GM19324 (cell line): Measurements from ENCODE around the gene SNX2.
"Not testable (repeated sequence)": the region's sequence is repeated elsewhere in the genome, so short reads cannot be mapped to it uniquely, and the experiment has no call there.

Source experiments
- ATAC-seq: cut with Tn5 transposase; IDR thresholded peaks from one replicate; pipeline ENCODE4 v1.9.1; 2021; ENCODE audit warnings: mild to moderate bottlenecking, moderate library complexity; ENCODE audit not compliant: unreplicated experiment, low FRiP score

Gene SNX2, protein sequence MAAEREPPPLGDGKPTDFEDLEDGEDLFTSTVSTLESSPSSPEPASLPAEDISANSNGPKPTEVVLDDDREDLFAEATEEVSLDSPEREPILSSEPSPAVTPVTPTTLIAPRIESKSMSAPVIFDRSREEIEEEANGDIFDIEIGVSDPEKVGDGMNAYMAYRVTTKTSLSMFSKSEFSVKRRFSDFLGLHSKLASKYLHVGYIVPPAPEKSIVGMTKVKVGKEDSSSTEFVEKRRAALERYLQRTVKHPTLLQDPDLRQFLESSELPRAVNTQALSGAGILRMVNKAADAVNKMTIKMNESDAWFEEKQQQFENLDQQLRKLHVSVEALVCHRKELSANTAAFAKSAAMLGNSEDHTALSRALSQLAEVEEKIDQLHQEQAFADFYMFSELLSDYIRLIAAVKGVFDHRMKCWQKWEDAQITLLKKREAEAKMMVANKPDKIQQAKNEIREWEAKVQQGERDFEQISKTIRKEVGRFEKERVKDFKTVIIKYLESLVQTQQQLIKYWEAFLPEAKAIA

DNA sequence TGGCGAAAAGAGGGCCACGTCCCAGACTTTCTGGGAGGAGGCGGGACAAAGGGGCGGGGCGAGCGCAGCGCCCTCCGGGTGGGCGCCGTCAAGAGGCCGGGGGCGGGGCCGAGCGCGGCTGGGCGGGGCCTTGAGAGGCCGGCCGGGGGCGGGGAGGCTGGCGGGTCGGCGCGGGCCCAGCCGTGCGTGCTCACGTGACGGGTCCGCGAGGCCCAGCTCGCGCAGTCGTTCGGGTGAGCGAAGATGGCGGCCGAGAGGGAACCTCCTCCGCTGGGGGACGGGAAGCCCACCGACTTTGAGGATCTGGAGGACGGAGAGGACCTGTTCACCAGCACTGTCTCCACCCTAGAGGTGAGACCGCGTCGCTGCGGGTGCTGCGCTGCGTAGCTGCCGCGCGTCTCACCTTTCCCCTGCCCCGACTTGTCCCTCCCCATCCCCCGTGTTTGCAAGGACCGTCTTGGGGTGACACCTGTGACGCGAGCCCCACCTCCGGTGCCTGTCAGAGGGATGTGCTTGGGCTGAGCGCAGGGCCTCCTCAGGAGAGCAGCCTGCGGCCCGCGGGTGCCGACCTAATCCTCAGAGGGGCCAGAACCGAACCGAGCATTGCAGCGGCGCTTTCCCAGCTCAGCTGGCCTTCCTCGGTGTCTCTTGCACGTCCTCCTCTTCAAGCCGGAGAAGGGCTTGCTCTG, at the start of gene SNX2:
SNX2 (plus strand) TSS at position 220 of the 689 bp plus-strand sequence; CDS start at position 244, 24 bp downstream.
- ATAC-seq, result peak; percentile 97

DNA sequence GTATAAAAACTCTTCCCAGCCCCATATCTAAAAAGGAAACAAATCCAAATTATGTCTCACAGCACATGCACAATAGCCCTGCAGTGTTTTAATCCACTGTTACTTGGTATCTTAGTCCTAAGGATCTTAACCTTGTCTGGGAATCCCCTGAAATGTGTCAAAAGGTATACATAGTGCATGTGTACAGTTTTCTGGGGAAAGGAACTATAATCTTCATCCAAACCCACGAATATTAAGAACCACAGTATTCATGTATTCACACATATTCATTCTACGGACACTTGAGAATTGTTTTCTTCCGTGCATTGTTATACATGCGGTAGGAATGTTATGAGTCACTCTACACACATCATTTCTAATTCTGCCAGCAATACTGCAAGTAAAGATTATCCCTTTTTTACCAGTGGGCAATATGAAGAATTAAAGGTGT, 47.8 kb upstream of the SNX2 start:
- ATAC-seq, result no peak

DNA sequence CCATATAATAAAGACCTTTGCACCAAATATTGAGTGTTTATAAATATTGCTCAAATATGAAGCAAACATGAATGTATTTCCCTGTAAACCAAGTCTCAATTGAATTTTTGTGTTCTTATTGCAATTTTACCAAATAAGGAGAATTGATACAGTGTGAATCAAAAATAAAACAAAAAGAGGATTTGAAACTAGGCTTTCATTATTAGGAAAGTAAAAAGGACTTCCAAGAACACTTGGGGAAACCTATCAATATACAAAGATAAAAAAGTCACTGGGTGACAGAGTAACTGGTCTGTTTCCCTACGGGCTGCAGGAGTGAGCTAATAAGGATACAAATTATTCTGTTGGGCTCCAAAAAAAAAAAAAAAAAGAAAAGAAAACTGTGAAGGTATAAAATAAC, 44.8 kb upstream of the SNX2 start:
- ATAC-seq, result no peak

DNA sequence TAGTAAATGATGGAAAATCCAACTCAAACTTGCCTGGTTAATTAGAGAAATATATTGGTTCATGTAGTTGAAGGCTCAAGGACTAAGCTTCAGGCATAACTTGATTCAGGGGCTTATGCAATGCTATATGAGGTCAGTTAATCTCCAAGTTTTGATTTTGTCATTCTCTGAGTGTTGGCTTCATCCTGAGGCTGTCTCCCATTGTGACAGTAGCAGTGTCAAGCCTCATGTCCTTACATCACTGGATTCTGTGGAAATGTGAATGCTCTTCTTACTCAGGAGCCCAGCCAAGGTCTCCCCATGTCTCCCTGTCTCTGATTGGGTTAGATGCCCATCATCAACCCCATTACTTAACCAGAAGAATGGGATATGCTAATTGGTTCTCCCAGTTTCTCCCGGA, 44.4 kb upstream of the SNX2 start:
- ATAC-seq, result no peak

DNA sequence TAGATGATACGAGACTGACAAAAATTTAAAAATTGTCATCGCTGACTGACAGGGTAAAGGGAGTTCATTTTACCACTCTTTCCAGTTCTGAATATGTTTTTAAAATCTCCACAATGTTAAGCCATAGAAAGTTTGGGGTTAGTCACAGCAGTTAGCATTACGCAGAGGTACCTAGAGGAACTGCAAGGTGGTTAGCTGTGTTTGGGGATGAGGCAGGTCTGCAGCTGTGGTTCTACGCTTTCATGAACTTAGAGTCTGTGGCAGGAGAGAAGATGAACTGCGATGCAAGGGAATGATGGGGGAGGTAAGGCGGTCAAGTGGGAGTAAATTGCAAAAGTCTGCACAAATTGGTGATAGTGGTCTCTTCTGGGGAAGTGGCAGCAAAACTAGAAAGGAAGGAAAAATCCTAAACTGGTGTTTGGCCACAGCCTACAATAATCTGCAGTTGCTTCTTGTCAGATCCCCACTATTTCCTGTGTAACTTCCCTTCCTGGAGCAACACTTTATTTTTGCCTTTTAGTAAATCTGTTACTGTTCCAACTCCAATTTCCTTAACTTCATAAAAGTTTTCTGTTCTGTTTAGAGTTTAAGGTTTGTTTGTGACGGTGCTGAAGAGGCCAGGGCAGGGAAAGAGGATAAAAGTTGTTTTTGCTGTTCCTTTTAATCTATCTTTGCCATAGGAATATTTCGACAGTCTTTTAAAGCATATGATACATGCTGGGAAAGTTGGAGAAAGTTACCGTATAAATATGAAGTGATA, 38.6 kb upstream of the SNX2 start:
- no peak for ATAC-seq

DNA sequence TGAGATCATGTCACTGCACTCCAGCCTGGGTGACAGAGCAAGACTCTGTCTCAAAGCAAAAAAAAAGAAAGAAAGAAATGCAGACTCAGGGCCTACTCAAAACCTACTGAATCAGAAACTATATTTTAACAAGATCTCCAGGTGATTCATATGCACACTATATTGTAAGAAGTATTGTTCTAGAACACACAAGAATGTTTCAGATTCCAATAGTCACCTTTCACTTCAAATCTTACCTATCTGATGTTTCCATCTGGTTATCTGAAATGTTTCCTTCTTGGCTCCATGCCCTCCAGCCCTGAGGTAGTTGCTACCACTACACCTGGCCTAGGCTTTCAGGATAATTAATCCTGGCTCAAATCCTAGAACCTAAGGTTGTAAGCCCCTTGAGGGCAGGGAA, 36.8 kb upstream of the SNX2 start:
- ATAC-seq, result no peak

DNA sequence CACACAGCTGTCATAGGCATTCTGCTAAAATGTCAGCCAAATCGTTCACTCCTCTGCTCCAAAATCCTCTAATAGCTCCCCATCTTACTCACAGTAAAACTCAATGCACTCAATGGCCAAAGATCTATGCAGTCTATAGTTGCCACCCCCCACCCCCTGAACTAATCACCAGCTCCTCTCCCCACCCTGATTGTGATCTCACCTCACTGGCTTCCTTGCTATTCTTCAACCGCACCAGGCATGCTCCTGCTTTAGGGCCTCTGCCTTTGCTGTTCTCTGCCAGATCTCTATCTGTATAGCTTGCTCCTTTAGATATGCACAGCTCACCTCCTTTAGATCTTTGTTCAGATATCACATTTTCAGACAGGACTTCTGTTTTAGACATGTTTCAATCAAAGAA, 33.2 kb upstream of the SNX2 start:
- no peak for ATAC-seq

DNA sequence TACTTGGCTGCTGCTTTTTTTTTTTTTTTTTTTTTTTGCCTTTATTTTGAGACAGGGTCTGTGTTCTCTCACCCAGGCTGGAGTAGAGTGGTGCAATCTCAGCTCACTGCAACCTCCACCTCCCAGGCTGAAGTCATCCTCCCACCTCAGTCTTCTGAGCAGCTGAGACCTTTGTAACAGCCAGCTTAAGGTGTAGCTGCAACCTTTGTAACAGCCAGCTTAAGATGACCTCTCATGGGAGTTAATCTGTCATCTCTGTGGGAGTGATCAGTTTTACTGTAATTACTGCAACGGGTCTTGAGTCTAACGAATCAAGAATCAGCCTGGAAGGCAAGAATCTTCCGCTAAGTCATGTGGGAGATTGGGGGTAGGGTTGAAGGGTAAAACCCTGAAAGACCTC, 31.6 kb upstream of the SNX2 start:
- no peak for ATAC-seq

DNA sequence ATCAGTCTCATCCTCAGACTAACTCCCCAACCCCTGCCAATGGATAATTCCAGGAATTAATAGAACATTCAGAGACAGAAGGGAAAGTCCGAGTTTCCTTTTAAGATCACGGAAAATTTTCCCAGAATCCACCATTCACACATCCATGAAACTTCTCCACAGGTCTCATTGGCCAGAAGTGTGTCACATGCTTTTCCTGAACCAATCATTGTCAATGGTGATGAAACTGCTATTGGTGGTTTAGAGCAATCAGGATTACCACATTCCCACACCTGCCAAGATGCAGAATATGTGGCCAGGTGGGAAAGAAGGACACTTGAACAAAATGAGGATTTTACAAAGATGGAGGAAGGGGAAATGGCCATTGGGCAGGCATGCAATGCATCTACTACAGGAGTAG, 29.3 kb upstream of the SNX2 start:
- no peak for ATAC-seq

DNA sequence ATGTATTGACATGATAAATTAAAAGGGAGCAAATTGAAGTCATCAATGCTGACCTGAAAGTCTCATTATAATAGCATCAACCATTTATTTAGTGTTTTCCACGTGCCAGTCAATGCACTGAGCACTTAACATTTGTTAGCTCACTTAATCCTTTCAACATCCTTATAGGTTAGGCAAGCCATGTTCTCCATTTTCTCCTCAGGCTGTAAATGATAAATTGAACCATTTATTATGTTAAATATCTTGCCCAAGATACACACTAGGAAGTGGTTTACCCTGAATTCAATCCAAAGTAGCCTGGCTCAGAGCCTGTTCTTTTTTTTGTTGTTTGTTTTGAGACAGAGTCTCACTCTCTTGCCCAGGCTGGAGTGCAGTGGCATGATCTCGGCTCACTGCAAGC, 25.0 kb upstream of the SNX2 start:
- ATAC-seq, result no peak

DNA sequence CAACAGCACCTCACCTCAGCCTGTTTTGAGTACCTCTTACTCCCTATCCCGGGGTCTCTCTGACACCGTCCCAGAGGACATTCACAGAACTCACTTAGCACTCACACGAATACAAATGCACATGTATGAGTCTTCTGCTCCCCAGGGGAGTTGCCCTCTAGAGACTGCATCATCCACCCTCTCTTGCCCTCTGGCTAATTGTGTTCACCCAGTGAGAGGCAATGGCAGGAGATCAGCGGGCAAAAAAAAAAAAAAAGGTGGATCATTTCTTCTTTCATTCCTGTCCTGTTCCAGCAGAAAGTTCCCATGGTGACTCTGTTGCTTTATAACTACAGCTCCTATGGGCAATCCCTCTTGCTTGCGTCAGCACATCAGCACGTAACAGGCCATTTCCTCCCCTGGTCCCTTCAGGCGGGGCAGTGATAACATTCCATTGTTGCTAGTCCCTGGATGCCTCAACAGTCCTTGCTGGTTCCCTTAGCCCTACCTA, 23.5 kb upstream of the SNX2 start:
- ATAC-seq, result no peak

DNA sequence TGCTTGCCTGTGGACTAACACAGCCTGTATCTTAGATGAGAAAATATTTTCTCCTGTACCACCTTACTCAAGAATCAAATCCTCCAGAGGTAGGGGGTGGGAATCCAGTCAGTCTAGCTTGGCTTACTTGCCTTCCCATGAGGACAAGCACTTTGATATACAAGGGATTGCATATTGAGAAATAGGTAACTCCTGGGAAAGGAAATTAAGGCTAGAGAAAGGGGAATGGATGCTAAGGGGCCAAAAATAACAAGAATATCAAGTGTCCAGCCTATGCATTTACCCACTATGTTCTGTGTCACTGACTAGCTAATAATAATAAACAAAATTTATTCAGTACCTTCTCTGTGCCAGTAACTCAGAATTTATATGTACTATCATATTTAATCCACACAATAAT, 21.4 kb upstream of the SNX2 start:
- no peak for ATAC-seq

DNA sequence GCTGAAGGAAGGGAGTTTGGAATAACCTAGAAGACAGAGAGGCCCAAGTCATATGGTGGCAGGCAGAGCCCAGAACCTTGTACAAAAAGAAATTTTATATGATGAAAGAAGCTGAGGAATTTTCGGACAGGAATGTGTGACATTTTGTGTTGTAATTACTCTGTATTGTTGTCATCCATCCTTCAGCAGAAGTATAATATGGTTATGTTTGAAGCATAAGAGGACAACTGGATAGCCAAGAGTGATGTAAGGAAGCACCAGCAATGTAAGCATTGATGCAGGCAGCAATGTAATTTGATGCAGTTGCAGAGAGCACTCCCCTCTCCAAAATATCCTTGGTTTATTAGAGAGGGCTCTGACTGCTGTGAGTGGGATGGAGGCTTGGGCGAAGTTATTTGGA, 19.1 kb upstream of the SNX2 start:
- ATAC-seq, result no peak

DNA sequence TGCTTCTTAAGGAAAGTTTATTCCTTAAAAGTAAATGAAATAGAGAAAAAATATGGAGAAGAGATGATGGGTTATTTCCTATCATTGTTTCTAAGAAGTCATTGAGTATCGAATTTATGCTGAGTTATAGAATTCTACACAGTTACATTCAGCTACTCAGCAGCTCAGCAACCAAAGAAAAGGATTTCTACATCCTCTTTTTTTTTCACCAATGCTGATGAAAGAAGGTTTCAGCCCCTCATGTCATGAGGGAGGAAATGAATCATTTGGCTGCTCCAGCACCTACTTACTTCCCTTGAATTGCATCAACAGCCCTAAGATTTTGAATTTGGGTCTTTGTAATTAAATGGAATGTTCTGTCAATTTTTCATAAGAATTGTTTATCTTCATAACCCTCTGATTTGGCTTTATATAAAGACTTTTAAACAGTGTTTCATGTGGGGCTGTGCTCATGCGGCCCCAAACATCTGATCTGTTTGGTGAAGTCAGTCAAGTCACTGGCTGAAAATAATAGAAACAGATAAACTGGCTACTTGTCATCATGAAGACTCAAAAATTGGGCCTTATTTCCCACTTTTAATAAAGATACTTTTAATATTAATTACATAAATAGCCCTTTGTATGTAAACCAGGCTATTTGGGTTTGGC, 18.5 kb upstream of the SNX2 start:
- no peak for ATAC-seq

DNA sequence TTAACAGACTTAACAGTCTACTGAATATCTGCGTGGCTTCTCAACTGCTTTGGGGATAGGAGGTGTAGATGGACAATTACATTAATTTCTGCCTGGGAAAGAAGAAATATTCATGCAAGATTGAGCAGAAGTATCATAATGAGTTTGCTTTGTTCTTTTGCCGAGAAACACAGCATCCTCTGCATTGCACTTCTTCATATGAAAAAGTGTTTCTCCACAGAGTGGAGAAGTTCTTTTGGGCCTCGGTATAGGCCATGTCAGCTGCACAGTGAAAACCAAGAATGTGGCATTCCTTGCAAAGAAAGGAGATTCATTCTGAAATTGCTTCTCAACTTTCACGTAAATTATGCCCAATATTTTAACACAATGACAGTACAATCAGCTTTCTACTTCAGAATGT, 17.6 kb upstream of the SNX2 start:
- ATAC-seq, result peak; percentile 49

DNA sequence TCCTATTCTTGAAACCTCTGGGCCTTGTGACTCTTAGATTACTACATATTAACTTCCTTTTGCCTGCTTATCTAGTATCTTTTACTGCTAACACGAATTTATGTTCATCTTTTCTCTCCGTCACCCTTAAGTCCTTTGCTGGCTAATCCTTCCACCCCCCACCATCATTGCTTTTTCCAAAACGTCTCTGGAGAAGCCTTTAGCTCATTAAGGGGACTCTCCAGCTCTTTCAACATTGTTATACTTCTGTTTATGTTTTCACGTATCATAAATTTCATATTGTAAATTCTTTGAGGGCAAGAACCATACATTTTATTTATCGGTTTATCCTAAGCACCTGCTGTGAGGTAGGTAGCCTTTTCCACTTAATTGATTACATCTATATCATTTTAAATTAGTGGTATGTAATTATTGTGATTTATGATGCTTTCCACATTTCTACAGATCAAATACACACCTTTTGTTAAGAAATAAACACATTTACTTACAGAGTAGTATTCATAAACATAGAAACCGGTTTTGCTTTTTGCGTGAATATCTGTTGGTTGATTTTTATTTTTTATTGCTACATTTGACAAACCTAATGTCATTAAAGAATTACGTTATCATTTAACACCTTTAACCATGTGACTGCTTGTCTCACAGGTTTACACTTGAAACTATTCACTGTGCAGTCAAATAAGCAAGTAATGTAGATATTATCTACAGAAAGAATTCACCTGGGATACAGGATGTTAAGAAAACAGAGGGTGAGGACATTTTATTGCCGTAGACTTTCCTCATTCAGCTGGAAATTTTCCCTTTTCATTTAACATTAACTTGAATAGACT, 15.4 kb upstream of the SNX2 start:
- no peak for ATAC-seq

DNA sequence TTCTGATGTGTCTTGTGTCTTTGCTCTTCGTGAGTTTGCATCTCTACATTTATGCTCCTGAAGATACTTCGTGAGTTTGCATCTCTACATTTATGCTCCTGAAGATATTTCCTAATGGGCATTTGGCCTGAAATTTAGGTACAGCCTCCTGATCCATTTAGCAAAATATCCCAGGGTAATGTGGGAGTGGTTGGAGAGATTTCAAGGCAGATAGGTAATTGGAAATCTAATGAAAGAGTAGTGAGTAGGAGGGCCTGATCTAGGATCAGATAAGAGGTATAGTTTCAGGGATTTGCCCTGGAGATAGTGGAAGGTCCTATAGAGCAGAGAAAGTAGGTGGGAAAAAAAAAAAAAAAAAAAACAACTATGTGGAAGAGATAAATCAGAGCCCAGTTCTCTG, 14.6 kb upstream of the SNX2 start:
- no peak for ATAC-seq

DNA sequence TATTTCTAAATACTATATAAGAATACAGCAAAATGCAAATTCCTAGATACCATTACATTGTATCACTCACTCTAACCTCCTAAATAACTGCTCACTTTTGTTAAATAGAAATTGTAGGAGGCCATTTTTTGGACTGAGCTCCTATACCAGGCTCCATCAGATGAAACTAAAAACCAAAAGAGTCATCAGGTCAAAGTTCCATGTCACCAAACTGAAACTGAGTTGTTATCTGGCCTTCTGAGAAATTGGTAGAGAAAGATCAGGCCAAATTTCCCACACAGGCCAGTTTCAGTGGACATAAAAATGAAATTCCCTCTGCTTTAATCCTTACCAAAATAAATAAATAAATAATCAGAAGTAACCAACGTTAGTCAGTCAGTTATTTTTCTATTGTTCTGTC, 13.8 kb upstream of the SNX2 start:
- ATAC-seq, result no peak

DNA sequence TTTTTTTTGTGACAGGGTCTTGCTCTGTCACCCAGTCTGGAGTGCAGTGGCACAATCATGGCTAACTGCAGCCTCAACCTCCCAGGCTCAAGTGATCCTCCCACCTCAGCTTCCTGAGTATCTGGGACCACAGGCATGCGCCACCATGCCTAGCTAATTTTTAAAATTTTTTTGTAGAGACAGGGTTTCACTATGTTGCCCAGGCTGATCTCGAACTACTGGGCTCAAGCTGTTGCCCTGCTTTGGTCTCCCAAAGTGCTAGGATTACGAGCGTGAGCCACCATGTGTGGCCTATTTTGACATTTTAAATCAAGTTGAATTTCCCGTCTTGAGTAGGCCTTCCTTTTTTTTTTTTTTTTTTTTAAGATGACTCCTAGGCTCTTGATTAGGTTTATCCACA, 13.0 kb upstream of the SNX2 start:
- ATAC-seq, result not testable (repeated sequence)

DNA sequence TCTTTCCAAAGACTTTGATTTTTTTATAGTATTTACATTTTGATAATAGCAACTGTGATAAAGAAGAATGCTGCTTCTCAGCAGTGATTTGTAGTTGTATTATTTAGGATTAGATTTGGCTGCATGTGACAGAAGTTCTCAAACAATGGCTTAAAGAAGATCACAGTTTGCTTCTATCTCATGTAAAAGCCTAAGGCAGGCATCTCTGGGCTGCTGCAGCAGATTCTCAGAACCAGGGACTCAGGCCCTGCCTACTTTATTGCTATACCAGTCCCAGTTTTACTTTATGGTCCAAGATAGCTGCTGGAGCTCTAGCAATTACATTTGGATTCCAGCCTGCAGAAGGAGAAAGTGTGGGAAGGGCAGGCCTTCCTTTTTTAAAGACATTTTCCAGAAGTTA, 8.8 kb upstream of the SNX2 start:
- no peak for ATAC-seq
